ENCODE measurements around the gene TNFRSF4.
"Not testable (repeated sequence)": the region's sequence is repeated elsewhere in the genome, so short reads cannot be mapped to it uniquely, and the experiment has no call there.

Gene TNFRSF4

GRCh38 chr1:1178794-1179331 is 35.1 kb downstream of the TNFRSF4 start:
- H3K4me3 Mint-ChIP-seq = no peak overlapping the region
- peaks cover 6% of the 10 kb centered on the region for H3K4me1 Mint-ChIP-seq
- peaks cover 1% of the 10 kb centered on the region for H3K27me3 Mint-ChIP-seq
- H3K27ac Mint-ChIP-seq = no peak overlapping the region
- H3K36me3 Mint-ChIP-seq = no peaks in the 10 kb centered on the region
- H3K9me3 Mint-ChIP-seq = no peaks in the 10 kb centered on the region

- Mint-ChIP-seq H3K4me1 (peaks cover 3% of the 10 kb centered on the region), H3K36me3 (no peaks in the 10 kb centered on the region), H3K9me3 (no peaks in the 10 kb centered on the region), H3K27me3 (no peaks in the 10 kb centered on the region), H3K27ac (no peak overlapping the region), H3K4me3 (no peak overlapping the region)
These were observed 36.3 kb downstream of the TNFRSF4 start for GRCh38 chr1:1177452-1178206.

GRCh38 chr1:1176931-1177330 is 37.0 kb downstream of the TNFRSF4 start:
- Mint-ChIP-seq H3K36me3 (no peaks in the 10 kb centered on the region), H3K9me3 (no peaks in the 10 kb centered on the region), H3K4me1 (peaks cover 7% of the 10 kb centered on the region), H3K4me3 (no peak overlapping the region), H3K27me3 (peaks cover 1% of the 10 kb centered on the region), H3K27ac (peak overlapping the region; percentile 10)

- not testable (repeated sequence) for H3K36me3 Mint-ChIP-seq, H3K27me3 Mint-ChIP-seq, H3K4me1 Mint-ChIP-seq, H3K4me3 Mint-ChIP-seq, H3K9me3 Mint-ChIP-seq, H3K27ac Mint-ChIP-seq
These were observed 37.7 kb downstream of the TNFRSF4 start for GRCh38 chr1:1176063-1176761.

GRCh38 chr1:1175221-1176062 is 38.5 kb downstream of the TNFRSF4 start:
- Mint-ChIP-seq H3K9me3 (no peaks in the 10 kb centered on the region), H3K4me3 (no peak overlapping the region), H3K27me3 (peaks cover 1% of the 10 kb centered on the region), H3K4me1 (peaks cover 7% of the 10 kb centered on the region), H3K27ac (no peak overlapping the region), H3K36me3 (no peaks in the 10 kb centered on the region)

- Mint-ChIP-seq H3K27ac (no peak within 1 kb of the TSS), H3K4me1 (peaks cover 13% of the 10 kb centered on the region)
These were observed 40.0 kb downstream of the TNFRSF4 start, which contains the start of gene TTLL10 for GRCh38 chr1:1173793-1174415. TSS of gene TTLL10 (plus strand) at chr1:1173880. CDS start at chr1:1179216, 5,336 bp downstream.

GRCh38 chr1:1173061-1173792 is 40.7 kb downstream of the TNFRSF4 start:
- H3K4me3 Mint-ChIP-seq = no peak overlapping the region
- peaks cover 5% of the 10 kb centered on the region for H3K27me3 Mint-ChIP-seq
- H3K27ac Mint-ChIP-seq = no peak overlapping the region
- H3K36me3 Mint-ChIP-seq = no peaks in the 10 kb centered on the region
- H3K9me3 Mint-ChIP-seq = no peaks in the 10 kb centered on the region
- H3K4me1 Mint-ChIP-seq = peaks cover 13% of the 10 kb centered on the region

More at GRCh38 chr1:1173793-1174415, 40.0 kb downstream of the TNFRSF4 start, which contains the start of gene TTLL10:
- no peak within 1 kb of the TSS for H3K4me3 Mint-ChIP-seq
- no peaks in the 10 kb centered on the region for H3K36me3 Mint-ChIP-seq
- no peaks in the 10 kb centered on the region for H3K9me3 Mint-ChIP-seq
- H3K27me3 Mint-ChIP-seq = peaks cover 5% of the 10 kb centered on the region

GRCh38 chr1:1171546-1172340 is 42.2 kb downstream of the TNFRSF4 start:
- peaks cover 13% of the 10 kb centered on the region for H3K4me1 Mint-ChIP-seq
- no peaks in the 10 kb centered on the region for H3K9me3 Mint-ChIP-seq
- no peak overlapping the region for H3K4me3 Mint-ChIP-seq
- H3K27ac Mint-ChIP-seq = no peak overlapping the region
- H3K36me3 Mint-ChIP-seq = no peaks in the 10 kb centered on the region
- peaks cover 5% of the 10 kb centered on the region for H3K27me3 Mint-ChIP-seq

- H3K9me3 Mint-ChIP-seq = no peaks in the 10 kb centered on the region
- H3K4me1 Mint-ChIP-seq = peaks cover 13% of the 10 kb centered on the region
- H3K27me3 Mint-ChIP-seq = peaks cover 5% of the 10 kb centered on the region
- H3K36me3 Mint-ChIP-seq = no peaks in the 10 kb centered on the region
- no peak overlapping the region for H3K4me3 Mint-ChIP-seq
- no peak overlapping the region for H3K27ac Mint-ChIP-seq
These were observed 42.8 kb downstream of the TNFRSF4 start for GRCh38 chr1:1171161-1171545.

GRCh38 chr1:1170215-1171091 is 43.5 kb downstream of the TNFRSF4 start:
- peaks cover 5% of the 10 kb centered on the region for H3K27me3 Mint-ChIP-seq
- no peak overlapping the region for H3K27ac Mint-ChIP-seq
- H3K4me3 Mint-ChIP-seq = no peak overlapping the region
- H3K4me1 Mint-ChIP-seq = peaks cover 13% of the 10 kb centered on the region
- no peaks in the 10 kb centered on the region for H3K9me3 Mint-ChIP-seq
- no peaks in the 10 kb centered on the region for H3K36me3 Mint-ChIP-seq

GRCh38 chr1:1169429-1170214 is 44.3 kb downstream of the TNFRSF4 start:
- Mint-ChIP-seq H3K27ac (no peak overlapping the region), H3K36me3 (no peaks in the 10 kb centered on the region), H3K27me3 (peaks cover 5% of the 10 kb centered on the region), H3K4me1 (peaks cover 13% of the 10 kb centered on the region), H3K9me3 (no peaks in the 10 kb centered on the region), H3K4me3 (no peak overlapping the region)

- Mint-ChIP-seq H3K27ac (no peak overlapping the region), H3K9me3 (no peaks in the 10 kb centered on the region), H3K36me3 (no peaks in the 10 kb centered on the region), H3K4me3 (no peak overlapping the region), H3K4me1 (peaks cover 11% of the 10 kb centered on the region), H3K27me3 (peaks cover 5% of the 10 kb centered on the region)
These were observed 45.2 kb downstream of the TNFRSF4 start for GRCh38 chr1:1168451-1169411.
